DND-41 (cell line): ENCODE data around the gene CALY.
A peak's percentile ranks its signal among the peaks of the same experiment; 100 is the strongest.

Experiments
- ATAC-seq: fragments of 200-7000 bp; cut with Tn5 transposase; 3 replicates; pipeline ENCODE4 v1.9.1; 2021; ENCODE audit warnings: low read depth; ENCODE audit not compliant: insufficient read depth
- DNase-seq: peaks from one replicate; pipeline ENCODE4 v3.0.0-alpha.2; 2020
- H2AFZ ChIP-seq: 2 replicates; pipeline ENCODE4 v1.6.0; 2012; ENCODE audit warnings: low read depth, low read length
- H3K27ac ChIP-seq: 2 replicates; pipeline ENCODE4 v1.5.1; 2012; ENCODE audit warnings: low read length, inconsistent platforms
- H3K27me3 ChIP-seq: fragments of 200-600 bp; sonication (generic); 2 replicates; pipeline ENCODE4 v1.6.0; 2012; ENCODE audit warnings: low read length, mild to moderate bottlenecking, inconsistent platforms; ENCODE audit not compliant: insufficient read depth, poor library complexity
- H3K36me3 ChIP-seq: 2 replicates; pipeline ENCODE4 v1.5.1; 2012; ENCODE audit warnings: low read length, inconsistent platforms; ENCODE audit not compliant: insufficient read depth
- H3K4me1 ChIP-seq: 2 replicates; pipeline ENCODE4 v1.5.1; 2012; ENCODE audit warnings: mild to moderate bottlenecking, low read length; ENCODE audit not compliant: insufficient read depth
- H3K4me2 ChIP-seq: 2 replicates; pipeline ENCODE4 v1.6.0; 2012; ENCODE audit warnings: mild to moderate bottlenecking, moderate library complexity, low read length, inconsistent platforms; ENCODE audit not compliant: insufficient read depth
- H3K4me3 ChIP-seq, 2 experiments: fragments of 200-600 bp in 1 of 2; shearing (Covaris generic) in 1 of 2; 2 replicates each; pipeline ENCODE4 v1.5.1; 2012 to 2016; ENCODE audit warnings: inconsistent platforms in 2 of 2, low read length in 2 of 2, mild to moderate bottlenecking in 2 of 2, low read depth in 1 of 2, moderate library complexity in 1 of 2
- H3K79me2 ChIP-seq: 2 replicates; pipeline ENCODE4 v1.6.0; 2012; ENCODE audit warnings: low read length, inconsistent platforms; ENCODE audit not compliant: insufficient read depth
- H3K9ac ChIP-seq: 2 replicates; pipeline ENCODE4 v1.6.0; 2012; ENCODE audit warnings: low read depth, mild to moderate bottlenecking, inconsistent platforms, low read length, moderate library complexity
- H3K9me3 ChIP-seq: 2 replicates; pipeline ENCODE4 v1.5.1; 2012; ENCODE audit warnings: low read length, moderate library complexity, mild to moderate bottlenecking, inconsistent platforms; ENCODE audit not compliant: insufficient read depth, severe bottlenecking
- H4K20me1 ChIP-seq: 2 replicates; pipeline ENCODE4 v1.6.0; 2012; ENCODE audit warnings: low read length; ENCODE audit not compliant: insufficient read depth
- CTCF ChIP-seq: IDR thresholded peaks from 2 replicates; pipeline ENCODE4 v1.5.1; 2012; ENCODE audit warnings: borderline replicate concordance, low read length, moderate library complexity, mild to moderate bottlenecking; ENCODE audit not compliant: poor library complexity, severe bottlenecking; ENCODE audit errors: extremely low read depth
- EZH2 ChIP-seq: IDR thresholded peaks from 3 replicates; pipeline ENCODE4 v1.6.1; 2012; ENCODE audit warnings: borderline replicate concordance, low read depth, mild to moderate bottlenecking, moderate library complexity, low read length, inconsistent platforms; ENCODE audit not compliant: severe bottlenecking

Gene CALY

GRCh38 chr10:133373174-133374090, 36.7 kb upstream of the CALY start, which contains the start of gene ECHS1:
ECHS1 (minus strand) TSS chr10:133373354; CDS start chr10:133373333, 21 bp downstream.
- Histone ChIP-seq H3K9ac (peak within 1 kb of the TSS; percentile 74), H3K9me3 (no peaks in the 10 kb centered on the region), H3K27me3 (no peaks in the 10 kb centered on the region), H4K20me1 (no peaks in the 10 kb centered on the region), H3K4me3 (peak within 1 kb of the TSS; percentile 68 to 92; a peak in 3 of 4 replicates), H3K4me2 (peak within 1 kb of the TSS; percentile 77), H3K36me3 (peaks cover 27% of the 10 kb centered on the region), H3K79me2 (peaks cover 6% of the 10 kb centered on the region), H3K27ac (peak within 1 kb of the TSS; percentile 78; the same call in 1 of the 2 replicates), H3K4me1 (peaks cover 30% of the 10 kb centered on the region), H2AFZ (peak within 1 kb of the TSS; percentile 92)
- peak; percentile 95 for DNase-seq
- TF ChIP-seq CTCF (no peak), EZH2 (no peak)
- peak; percentile 98 for ATAC-seq

GRCh38 chr10:133372507-133372906, 35.8 kb upstream of the CALY start:
- no peak for DNase-seq
- Histone ChIP-seq H3K79me2 (peaks cover 6% of the 10 kb centered on the region), H3K9me3 (no peaks in the 10 kb centered on the region), H3K4me3 (peak overlapping the region; percentile 12 to 92; a peak in 3 of 4 replicates), H3K27ac (no peak overlapping the region), H3K9ac (peak overlapping the region; percentile 42; the same call in 1 of the 2 replicates), H3K27me3 (no peaks in the 10 kb centered on the region), H2AFZ (no peak overlapping the region), H3K36me3 (peaks cover 33% of the 10 kb centered on the region), H4K20me1 (no peaks in the 10 kb centered on the region), H3K4me2 (peak overlapping the region; percentile 77), H3K4me1 (peaks cover 21% of the 10 kb centered on the region)
- TF ChIP-seq EZH2: no peak
- TF ChIP-seq CTCF: no peak
- ATAC-seq: no peak

GRCh38 chr10:133370030-133370786, 33.5 kb upstream of the CALY start:
- Histone ChIP-seq H3K36me3 (peaks cover 51% of the 10 kb centered on the region), H3K9me3 (no peaks in the 10 kb centered on the region), H2AFZ (no peak overlapping the region), H3K79me2 (peaks cover 6% of the 10 kb centered on the region), H3K9ac (no peak overlapping the region), H3K27ac (no peak overlapping the region), H3K4me3 (no peak overlapping the region), H3K4me2 (no peak overlapping the region), H3K27me3 (no peaks in the 10 kb centered on the region), H3K4me1 (peaks cover 17% of the 10 kb centered on the region), H4K20me1 (no peaks in the 10 kb centered on the region; the same call in 1 of the 2 replicates)
- DNase-seq (no peak), ATAC-seq (no peak)
- TF ChIP-seq CTCF (no peak), EZH2 (no peak)
